ENCODE data around the gene SLC9A4. TPM values are rescaled to one million over a fixed set of nuclear protein-coding genes. Genes with fewer than 3 reads are reported as not detected.

Gene SLC9A4
- total RNA-seq, 2 experiments from 2014 or later = 0.08 TPM

DNA sequence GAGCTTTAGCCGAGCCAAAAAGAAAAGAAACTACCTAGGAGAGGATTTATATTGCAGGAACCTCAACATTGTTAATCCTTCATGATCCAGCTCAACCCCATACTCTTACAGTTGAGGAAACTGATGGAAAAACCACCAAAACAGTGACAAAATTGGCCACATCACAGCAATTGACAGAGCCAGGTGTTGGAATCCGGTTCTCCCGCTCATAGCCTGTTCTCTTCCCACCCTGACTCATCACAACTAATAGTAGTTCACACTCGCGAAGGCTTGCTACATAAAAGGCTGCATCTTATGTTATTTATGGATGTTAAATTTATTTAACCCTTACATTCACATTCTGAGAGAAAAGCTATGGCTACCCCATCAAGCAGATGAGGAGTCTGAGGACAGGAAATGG is 33.7 kb downstream of the SLC9A4 start:
- no peak for ATAC-seq
- H3K9me3 Mint-ChIP-seq (ENCODE audit: insufficient read depth) = no peaks in the 10 kb centered on the region
- DNase-seq = no peak
- no peak overlapping the region for H3K4me3 Mint-ChIP-seq
- ChIA-PET CTCF (interaction anchor here (0.7 kb wide), 1 partner anchor 11 kb away, joined by 3 read pairs; no protein-coding TSS in a partner anchor), POLR2A (no interaction called here)
- H3K36me3 Mint-ChIP-seq (ENCODE audit: low read depth) = no peaks in the 10 kb centered on the region
- no peak overlapping the region for H3K27ac Mint-ChIP-seq
- peaks cover 24% of the 10 kb centered on the region for H3K27me3 Mint-ChIP-seq (ENCODE audit: low read depth)
- H3K4me1 Mint-ChIP-seq (ENCODE audit: low read depth) = no peaks in the 10 kb centered on the region

- no peaks in the 10 kb centered on the region for H3K9me3 Mint-ChIP-seq (ENCODE audit: insufficient read depth)
- H3K27me3 Mint-ChIP-seq (ENCODE audit: low read depth) = peaks cover 23% of the 10 kb centered on the region
- ATAC-seq = no peak
- ChIA-PET POLR2A (no interaction called here), CTCF (interaction anchor here (1.3 kb wide), 1 partner anchor 36 kb away, joined by 4 read pairs; the partner anchor contains the start of gene SLC9A4)
- no peak overlapping the region for H3K4me3 Mint-ChIP-seq
- no peak overlapping the region for H3K27ac Mint-ChIP-seq
- H3K36me3 Mint-ChIP-seq (ENCODE audit: low read depth) = no peaks in the 10 kb centered on the region
- no peaks in the 10 kb centered on the region for H3K4me1 Mint-ChIP-seq (ENCODE audit: low read depth)
- DNase-seq = no peak
These were observed 35.8 kb downstream of the SLC9A4 start for GRCh38 chr2:102508863-102509262.

DNA sequence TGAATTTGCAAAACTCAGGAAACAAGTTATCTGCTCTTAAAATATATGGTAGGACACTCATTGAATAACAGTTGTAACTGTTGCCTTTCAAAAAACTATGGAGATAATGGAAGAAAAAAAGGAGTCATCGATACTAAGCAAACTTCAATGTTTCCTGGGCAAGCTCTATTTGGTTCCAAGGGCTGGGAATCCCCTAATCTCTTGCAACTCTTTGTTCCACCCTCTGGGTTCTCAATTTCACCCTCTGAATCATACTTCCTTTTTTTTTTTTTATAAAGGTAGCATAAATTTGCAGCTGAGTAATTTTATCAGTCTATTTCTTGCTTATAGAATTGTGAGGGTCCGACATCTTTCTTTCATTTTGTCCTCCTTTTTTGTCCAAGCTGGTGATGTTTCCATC is 36.7 kb downstream of the SLC9A4 start:
- Mint-ChIP-seq H3K27me3 (ENCODE audit: low read depth) (peaks cover 20% of the 10 kb centered on the region), H3K4me3 (no peak overlapping the region), H3K4me1 (ENCODE audit: low read depth) (no peaks in the 10 kb centered on the region), H3K27ac (no peak overlapping the region), H3K9me3 (ENCODE audit: insufficient read depth) (no peaks in the 10 kb centered on the region), H3K36me3 (ENCODE audit: low read depth) (no peaks in the 10 kb centered on the region)
- POLR2A ChIA-PET = no interaction called here
- CTCF ChIA-PET = no interaction called here
- no peak for ATAC-seq
- no peak for DNase-seq

DNA sequence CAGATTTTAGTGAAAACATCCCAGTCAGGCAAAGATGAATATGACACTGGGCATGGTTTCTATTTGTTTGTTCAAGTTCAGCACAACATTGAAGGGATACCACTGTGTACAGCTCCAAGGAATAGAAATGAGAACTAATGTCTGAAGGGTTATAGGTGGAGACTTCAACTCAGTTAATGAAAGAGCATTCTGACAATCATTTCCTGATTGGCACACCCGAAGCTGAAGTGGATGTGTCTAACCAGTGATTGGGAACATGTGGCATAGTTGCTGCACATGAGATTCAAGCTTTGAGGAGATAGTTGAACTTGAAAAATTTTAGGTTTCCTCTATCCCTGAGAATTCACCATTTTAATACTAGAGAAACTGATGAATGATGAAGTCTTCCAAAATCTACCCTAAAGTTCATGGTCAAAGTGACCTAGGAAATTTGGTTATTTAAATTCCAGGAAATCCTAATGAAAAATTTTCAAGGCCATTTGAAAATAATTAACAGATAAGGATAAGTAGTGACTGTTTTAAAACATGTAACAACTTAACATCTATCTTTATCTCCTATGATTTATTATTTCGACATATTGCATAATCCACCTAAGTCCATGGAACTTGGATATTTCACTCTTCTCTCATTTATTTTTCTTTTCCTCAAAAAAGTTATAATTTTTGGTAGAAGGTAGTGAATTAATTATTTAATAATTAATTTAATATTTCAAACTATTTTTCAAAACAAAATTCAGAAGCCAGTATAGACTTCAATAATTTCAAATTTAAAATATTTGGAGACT is 38.0 kb downstream of the SLC9A4 start:
- DNase-seq = no peak
- ATAC-seq = no peak

GRCh38 chr2:102512161-102512560 is 39.1 kb downstream of the SLC9A4 start:
- Mint-ChIP-seq H3K9me3 (ENCODE audit: insufficient read depth) (no peaks in the 10 kb centered on the region), H3K4me1 (ENCODE audit: low read depth) (no peaks in the 10 kb centered on the region), H3K4me3 (no peak overlapping the region), H3K27ac (no peak overlapping the region), H3K36me3 (ENCODE audit: low read depth) (no peaks in the 10 kb centered on the region), H3K27me3 (ENCODE audit: low read depth) (peaks cover 21% of the 10 kb centered on the region)
- ChIA-PET POLR2A (no interaction called here), CTCF (no interaction called here)
- no peak for ATAC-seq
- DNase-seq = no peak

More for the DNA sequence above, 38.0 kb downstream of the SLC9A4 start:
- ChIA-PET CTCF (no interaction called here), POLR2A (no interaction called here)
- Mint-ChIP-seq H3K27me3 (ENCODE audit: low read depth) (peaks cover 19% of the 10 kb centered on the region), H3K27ac (no peak overlapping the region), H3K9me3 (ENCODE audit: insufficient read depth) (no peaks in the 10 kb centered on the region), H3K4me3 (no peak overlapping the region), H3K4me1 (ENCODE audit: low read depth) (no peaks in the 10 kb centered on the region), H3K36me3 (ENCODE audit: low read depth) (no peaks in the 10 kb centered on the region)

GRCh38 chr2:102513355-102513939 is 40.4 kb downstream of the SLC9A4 start:
- no peak overlapping the region for H3K27ac Mint-ChIP-seq
- no peaks in the 10 kb centered on the region for H3K4me1 Mint-ChIP-seq (ENCODE audit: low read depth)
- H3K9me3 Mint-ChIP-seq (ENCODE audit: insufficient read depth) = no peaks in the 10 kb centered on the region
- ATAC-seq (no peak), DNase-seq (no peak)
- H3K36me3 Mint-ChIP-seq (ENCODE audit: low read depth) = no peaks in the 10 kb centered on the region
- CTCF ChIA-PET = interaction anchor here (0.8 kb wide), 1 partner anchor 40 kb away, joined by 4 read pairs; the partner anchor contains the start of gene SLC9A4
- peaks cover 21% of the 10 kb centered on the region for H3K27me3 Mint-ChIP-seq (ENCODE audit: low read depth)
- no peak overlapping the region for H3K4me3 Mint-ChIP-seq
- POLR2A ChIA-PET = no interaction called here

DNA sequence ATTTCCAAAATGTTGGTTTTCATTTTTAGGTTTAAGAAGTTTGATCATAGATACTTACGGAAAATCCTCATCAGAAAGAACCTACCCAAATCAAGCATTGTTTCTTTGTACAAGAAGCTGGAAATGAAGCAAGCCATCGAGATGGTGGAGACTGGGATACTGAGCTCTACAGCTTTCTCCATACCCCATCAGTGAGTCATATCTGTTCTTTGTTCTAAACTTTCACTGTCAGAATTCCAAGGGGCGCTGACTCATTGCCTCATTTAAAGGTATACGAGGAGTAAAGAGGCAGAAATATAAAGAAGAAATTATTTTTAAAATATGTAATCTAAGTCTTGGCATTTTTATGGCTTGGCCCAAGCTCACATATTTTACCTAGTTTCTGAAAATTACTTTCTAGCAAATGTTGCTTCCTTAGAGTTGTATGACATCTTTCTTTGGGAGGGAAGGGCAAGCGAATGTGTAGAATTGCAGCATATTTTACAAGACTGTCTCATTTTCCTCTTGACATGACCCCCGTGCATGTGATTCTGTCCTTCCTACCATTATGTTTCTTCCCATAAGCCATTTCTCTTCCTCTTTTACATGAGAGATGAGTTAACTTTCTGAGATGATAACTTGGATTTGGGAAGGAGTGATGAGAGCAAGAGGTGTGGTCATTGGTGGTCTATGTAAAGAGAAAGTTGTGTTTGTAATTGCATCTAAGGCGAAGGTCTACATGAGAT is 41.2 kb downstream of the SLC9A4 start:
- peaks cover 17% of the 10 kb centered on the region for H3K27me3 Mint-ChIP-seq (ENCODE audit: low read depth)
- H3K4me1 Mint-ChIP-seq (ENCODE audit: low read depth) = no peaks in the 10 kb centered on the region
- ATAC-seq = no peak
- POLR2A ChIA-PET = no interaction called here
- no peak for DNase-seq
- H3K4me3 Mint-ChIP-seq = no peak overlapping the region
- H3K27ac Mint-ChIP-seq = no peak overlapping the region
- CTCF ChIA-PET = interaction anchor here (0.8 to 1.5 kb wide), 2 partner anchors 41 to 99 kb away, joined by 3 to 4 read pairs; partner anchors contain the start of gene SLC9A4
- no peaks in the 10 kb centered on the region for H3K9me3 Mint-ChIP-seq (ENCODE audit: insufficient read depth)
- no peaks in the 10 kb centered on the region for H3K36me3 Mint-ChIP-seq (ENCODE audit: low read depth)

DNA sequence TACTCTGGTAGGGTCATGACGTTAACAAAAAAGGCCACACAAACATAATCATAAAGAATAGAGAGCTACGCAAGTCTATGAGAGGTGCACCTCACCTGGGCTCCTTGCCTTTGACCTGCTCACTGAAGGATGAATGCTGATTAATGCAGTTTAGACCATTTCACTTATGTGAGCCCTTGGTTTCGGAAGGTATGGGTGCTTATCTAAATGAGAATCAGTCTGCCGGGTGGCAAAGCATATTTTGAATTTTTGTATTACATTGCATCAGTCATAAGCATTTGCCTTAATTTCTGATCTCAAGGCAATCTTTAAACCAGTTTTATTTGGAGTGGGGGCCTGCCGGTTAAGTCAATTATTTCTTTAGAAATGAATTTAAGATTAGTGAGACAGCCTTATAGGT is 42.8 kb downstream of the SLC9A4 start:
- Mint-ChIP-seq H3K27ac (no peak overlapping the region), H3K27me3 (ENCODE audit: low read depth) (peaks cover 8% of the 10 kb centered on the region), H3K9me3 (ENCODE audit: insufficient read depth) (no peaks in the 10 kb centered on the region), H3K4me1 (ENCODE audit: low read depth) (no peaks in the 10 kb centered on the region), H3K4me3 (no peak overlapping the region), H3K36me3 (ENCODE audit: low read depth) (no peaks in the 10 kb centered on the region)
- no peak for ATAC-seq
- DNase-seq = no peak
- ChIA-PET CTCF (no interaction called here), POLR2A (no interaction called here)

- Mint-ChIP-seq H3K9me3 (ENCODE audit: insufficient read depth) (no peaks in the 10 kb centered on the region), H3K27me3 (ENCODE audit: low read depth) (peaks cover 5% of the 10 kb centered on the region), H3K4me1 (ENCODE audit: low read depth) (no peaks in the 10 kb centered on the region), H3K27ac (no peak overlapping the region), H3K36me3 (ENCODE audit: low read depth) (no peaks in the 10 kb centered on the region), H3K4me3 (no peak overlapping the region)
- no peak for ATAC-seq
- POLR2A ChIA-PET = no interaction called here
- DNase-seq = no peak
- CTCF ChIA-PET = interaction anchor here (1.0 to 2.5 kb wide), 5 partner anchors 11 to 235 kb away, joined by 3 to 7 read pairs (median 3); partner anchors contain the start of gene SLC9A4
These were observed 45.1 kb downstream of the SLC9A4 start for GRCh38 chr2:102518170-102518569.

DNA sequence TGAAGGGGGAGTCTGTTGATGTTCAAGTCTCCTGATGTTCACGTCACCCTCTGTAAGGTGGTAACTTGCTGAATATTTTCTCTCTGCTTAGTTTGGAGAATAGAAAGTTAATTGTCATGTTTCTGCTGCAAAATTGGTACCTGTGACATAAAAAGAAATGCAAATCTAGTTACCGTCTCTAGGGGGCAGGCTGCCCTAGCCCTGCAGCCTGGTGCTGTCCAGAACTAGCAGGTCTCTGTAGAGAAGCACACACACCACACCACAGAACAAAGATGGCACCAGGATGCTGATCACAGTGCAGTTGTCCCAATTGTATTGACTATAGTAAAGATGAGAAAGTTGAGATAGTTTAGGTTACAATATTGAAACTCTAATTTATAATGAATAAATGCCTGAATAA is 47.0 kb downstream of the SLC9A4 start:
- POLR2A ChIA-PET = no interaction called here
- no peaks in the 10 kb centered on the region for H3K4me1 Mint-ChIP-seq (ENCODE audit: low read depth)
- no peak for ATAC-seq

GRCh38 chr2:102520801-102521200 is 47.8 kb downstream of the SLC9A4 start:
- no peaks in the 10 kb centered on the region for H3K36me3 Mint-ChIP-seq (ENCODE audit: low read depth)
- ATAC-seq = no peak
- ChIA-PET POLR2A (no interaction called here), CTCF (interaction anchor here (1.8 kb wide), 1 partner anchor 59 kb away, joined by 4 read pairs; no protein-coding TSS in a partner anchor)
- H3K9me3 Mint-ChIP-seq (ENCODE audit: insufficient read depth) = no peaks in the 10 kb centered on the region
- H3K4me1 Mint-ChIP-seq (ENCODE audit: low read depth) = no peaks in the 10 kb centered on the region
- peaks cover 5% of the 10 kb centered on the region for H3K27me3 Mint-ChIP-seq (ENCODE audit: low read depth)
- H3K4me3 Mint-ChIP-seq = no peak overlapping the region
- no peak overlapping the region for H3K27ac Mint-ChIP-seq
- DNase-seq = no peak

More for the DNA sequence above, 47.0 kb downstream of the SLC9A4 start:
- Mint-ChIP-seq H3K27ac (no peak overlapping the region), H3K36me3 (ENCODE audit: low read depth) (no peaks in the 10 kb centered on the region), H3K4me3 (no peak overlapping the region), H3K27me3 (ENCODE audit: low read depth) (peaks cover 5% of the 10 kb centered on the region), H3K9me3 (ENCODE audit: insufficient read depth) (no peaks in the 10 kb centered on the region)
- CTCF ChIA-PET = interaction anchor here (0.6 to 1.8 kb wide), 2 partner anchors 60 to 285 kb away, joined by 3 to 4 read pairs; no protein-coding TSS in a partner anchor
- DNase-seq = peak; percentile 31

DNA sequence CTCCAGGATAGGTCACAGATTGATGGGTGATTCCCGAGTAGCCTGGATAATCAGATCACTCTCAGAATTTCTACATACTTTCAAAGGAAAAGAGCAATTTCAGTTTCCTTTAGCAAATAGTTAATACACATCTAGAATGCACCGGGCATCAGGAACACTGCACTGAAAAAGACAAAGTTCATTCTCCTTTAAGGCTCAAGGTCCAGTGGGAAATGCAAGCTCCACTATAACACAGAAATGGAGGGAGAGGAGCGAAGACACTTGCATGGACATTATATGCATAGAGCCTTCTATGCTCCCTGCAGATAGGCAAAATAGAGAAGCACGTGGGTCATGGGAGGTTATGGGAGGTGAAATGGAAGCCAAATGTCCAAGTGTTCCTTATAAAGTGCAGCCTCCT is 49.1 kb downstream of the SLC9A4 start:
- ATAC-seq = no peak
- POLR2A ChIA-PET = no interaction called here
- Mint-ChIP-seq H3K27me3 (ENCODE audit: low read depth) (peaks cover 5% of the 10 kb centered on the region), H3K9me3 (ENCODE audit: insufficient read depth) (no peaks in the 10 kb centered on the region), H3K4me1 (ENCODE audit: low read depth) (no peaks in the 10 kb centered on the region), H3K4me3 (no peak overlapping the region), H3K36me3 (ENCODE audit: low read depth) (no peaks in the 10 kb centered on the region), H3K27ac (no peak overlapping the region)
- no peak for DNase-seq
- CTCF ChIA-PET = interaction anchor here (0.7 kb wide), 1 partner anchor 284 kb away, joined by 3 read pairs; no protein-coding TSS in a partner anchor
